ENCODE measurements around the gene ZDHHC8.

GRCh38 chr22:20118300-20119020, 13.1 kb upstream of the ZDHHC8 start:
- no peak for TF ChIP-seq POLR2AphosphoS5 (IDR thresholded peaks at IDR 0.05; ENCODE audit: insufficient read depth in 1 of 2, low read depth in 1 of 2)
- TF ChIP-seq, protein P1, sequence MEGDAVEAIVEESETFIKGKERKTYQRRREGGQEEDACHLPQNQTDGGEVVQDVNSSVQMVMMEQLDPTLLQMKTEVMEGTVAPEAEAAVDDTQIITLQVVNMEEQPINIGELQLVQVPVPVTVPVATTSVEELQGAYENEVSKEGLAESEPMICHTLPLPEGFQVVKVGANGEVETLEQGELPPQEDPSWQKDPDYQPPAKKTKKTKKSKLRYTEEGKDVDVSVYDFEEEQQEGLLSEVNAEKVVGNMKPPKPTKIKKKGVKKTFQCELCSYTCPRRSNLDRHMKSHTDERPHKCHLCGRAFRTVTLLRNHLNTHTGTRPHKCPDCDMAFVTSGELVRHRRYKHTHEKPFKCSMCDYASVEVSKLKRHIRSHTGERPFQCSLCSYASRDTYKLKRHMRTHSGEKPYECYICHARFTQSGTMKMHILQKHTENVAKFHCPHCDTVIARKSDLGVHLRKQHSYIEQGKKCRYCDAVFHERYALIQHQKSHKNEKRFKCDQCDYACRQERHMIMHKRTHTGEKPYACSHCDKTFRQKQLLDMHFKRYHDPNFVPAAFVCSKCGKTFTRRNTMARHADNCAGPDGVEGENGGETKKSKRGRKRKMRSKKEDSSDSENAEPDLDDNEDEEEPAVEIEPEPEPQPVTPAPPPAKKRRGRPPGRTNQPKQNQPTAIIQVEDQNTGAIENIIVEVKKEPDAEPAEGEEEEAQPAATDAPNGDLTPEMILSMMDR (IDR thresholded peaks at IDR 0.05), result no peak

Data from vagina (tissue), 2 donors.